ENCODE data around the gene KCNS1. TPM values are rescaled to one million over a fixed set of nuclear protein-coding genes. Genes with fewer than 3 reads are reported as not detected.

The KCNS1 gene
- polyA plus RNA-seq, 1 experiment: 0.64 TPM

GRCh38 chr20:45058168-45058850 lies 42.6 kb downstream of the KCNS1 start:
- no peak for DNase-seq (ENCODE audit: low read depth)
- Histone ChIP-seq H3K27me3 (ENCODE audit: control insufficient read depth, insufficient read depth, low read length) (no peaks in the 10 kb centered on the region), H3K4me3 (ENCODE audit: low read depth, low read length) (no peak overlapping the region), H3K36me3 (ENCODE audit: control insufficient read depth, insufficient read depth, low read length) (peaks cover 2% of the 10 kb centered on the region)
- POLR2A ChIA-PET: no interaction called here
- CTCF ChIA-PET: interaction anchor here (0.5 to 24.0 kb wide), 4 partner anchors 15 to 233 kb away, joined by 3 to 407 read pairs (median 6); partner anchors contain the start of gene KCNS1
- TF ChIP-seq, protein P1, sequence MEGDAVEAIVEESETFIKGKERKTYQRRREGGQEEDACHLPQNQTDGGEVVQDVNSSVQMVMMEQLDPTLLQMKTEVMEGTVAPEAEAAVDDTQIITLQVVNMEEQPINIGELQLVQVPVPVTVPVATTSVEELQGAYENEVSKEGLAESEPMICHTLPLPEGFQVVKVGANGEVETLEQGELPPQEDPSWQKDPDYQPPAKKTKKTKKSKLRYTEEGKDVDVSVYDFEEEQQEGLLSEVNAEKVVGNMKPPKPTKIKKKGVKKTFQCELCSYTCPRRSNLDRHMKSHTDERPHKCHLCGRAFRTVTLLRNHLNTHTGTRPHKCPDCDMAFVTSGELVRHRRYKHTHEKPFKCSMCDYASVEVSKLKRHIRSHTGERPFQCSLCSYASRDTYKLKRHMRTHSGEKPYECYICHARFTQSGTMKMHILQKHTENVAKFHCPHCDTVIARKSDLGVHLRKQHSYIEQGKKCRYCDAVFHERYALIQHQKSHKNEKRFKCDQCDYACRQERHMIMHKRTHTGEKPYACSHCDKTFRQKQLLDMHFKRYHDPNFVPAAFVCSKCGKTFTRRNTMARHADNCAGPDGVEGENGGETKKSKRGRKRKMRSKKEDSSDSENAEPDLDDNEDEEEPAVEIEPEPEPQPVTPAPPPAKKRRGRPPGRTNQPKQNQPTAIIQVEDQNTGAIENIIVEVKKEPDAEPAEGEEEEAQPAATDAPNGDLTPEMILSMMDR (IDR thresholded peaks at IDR 0.05; ENCODE audit: insufficient read depth, low read depth, low read length): no peak

GRCh38 chr20:45056473-45057173 lies 44.3 kb downstream of the KCNS1 start:
- CTCF ChIA-PET: interaction anchor here (1.3 to 24.0 kb wide), 4 partner anchors 12 to 55 kb away, joined by 3 to 407 read pairs (median 19); partner anchors contain the start of gene KCNS1
- H3K36me3 ChIP-seq (ENCODE audit: control insufficient read depth, insufficient read depth, low read length): peaks cover 2% of the 10 kb centered on the region
- POLR2A ChIA-PET: no interaction called here

DNA sequence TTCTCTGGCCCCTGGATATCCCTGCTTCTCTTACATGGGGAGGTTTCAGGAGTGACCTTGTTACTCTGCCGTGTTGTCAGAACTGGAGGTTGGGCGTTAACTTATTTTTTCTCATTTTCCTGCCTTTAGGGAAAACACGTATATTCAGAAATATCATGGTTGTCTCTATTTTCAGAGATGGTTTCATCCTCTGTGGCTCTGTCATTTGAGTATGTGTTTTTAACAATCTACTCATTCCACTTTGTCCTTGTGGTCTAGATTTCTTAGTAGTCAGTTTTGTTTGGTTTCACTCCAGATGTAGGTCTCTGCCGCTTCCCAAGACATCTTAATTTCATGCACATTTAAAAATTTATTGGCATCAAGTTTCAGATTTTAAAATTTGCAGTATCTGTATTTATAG lies 45.9 kb downstream of the KCNS1 start:
- DNase-seq (ENCODE audit: low read depth): no peak
- Histone ChIP-seq H3K4me3 (ENCODE audit: low read depth, low read length) (no peak overlapping the region), H3K36me3 (ENCODE audit: control insufficient read depth, insufficient read depth, low read length) (peaks cover 2% of the 10 kb centered on the region), H3K27me3 (ENCODE audit: control insufficient read depth, insufficient read depth, low read length) (no peaks in the 10 kb centered on the region)
- ChIA-PET POLR2A (no interaction called here), CTCF (interaction anchor here (1.3 to 24.0 kb wide), 4 partner anchors 11 to 57 kb away, joined by 3 to 407 read pairs (median 18); partner anchors contain the start of gene KCNS1)
- TF ChIP-seq, protein P1 (IDR thresholded peaks at IDR 0.05; ENCODE audit: insufficient read depth, low read depth, low read length): no peak

More at GRCh38 chr20:45056473-45057173, 44.3 kb downstream of the KCNS1 start:
- H3K27me3 ChIP-seq (ENCODE audit: control insufficient read depth, insufficient read depth, low read length): no peaks in the 10 kb centered on the region
- DNase-seq (ENCODE audit: low read depth): no peak
- no peak overlapping the region for H3K4me3 ChIP-seq (ENCODE audit: low read depth, low read length)
- TF ChIP-seq, protein P1 (IDR thresholded peaks at IDR 0.05; ENCODE audit: insufficient read depth, low read depth, low read length): no peak

DNA sequence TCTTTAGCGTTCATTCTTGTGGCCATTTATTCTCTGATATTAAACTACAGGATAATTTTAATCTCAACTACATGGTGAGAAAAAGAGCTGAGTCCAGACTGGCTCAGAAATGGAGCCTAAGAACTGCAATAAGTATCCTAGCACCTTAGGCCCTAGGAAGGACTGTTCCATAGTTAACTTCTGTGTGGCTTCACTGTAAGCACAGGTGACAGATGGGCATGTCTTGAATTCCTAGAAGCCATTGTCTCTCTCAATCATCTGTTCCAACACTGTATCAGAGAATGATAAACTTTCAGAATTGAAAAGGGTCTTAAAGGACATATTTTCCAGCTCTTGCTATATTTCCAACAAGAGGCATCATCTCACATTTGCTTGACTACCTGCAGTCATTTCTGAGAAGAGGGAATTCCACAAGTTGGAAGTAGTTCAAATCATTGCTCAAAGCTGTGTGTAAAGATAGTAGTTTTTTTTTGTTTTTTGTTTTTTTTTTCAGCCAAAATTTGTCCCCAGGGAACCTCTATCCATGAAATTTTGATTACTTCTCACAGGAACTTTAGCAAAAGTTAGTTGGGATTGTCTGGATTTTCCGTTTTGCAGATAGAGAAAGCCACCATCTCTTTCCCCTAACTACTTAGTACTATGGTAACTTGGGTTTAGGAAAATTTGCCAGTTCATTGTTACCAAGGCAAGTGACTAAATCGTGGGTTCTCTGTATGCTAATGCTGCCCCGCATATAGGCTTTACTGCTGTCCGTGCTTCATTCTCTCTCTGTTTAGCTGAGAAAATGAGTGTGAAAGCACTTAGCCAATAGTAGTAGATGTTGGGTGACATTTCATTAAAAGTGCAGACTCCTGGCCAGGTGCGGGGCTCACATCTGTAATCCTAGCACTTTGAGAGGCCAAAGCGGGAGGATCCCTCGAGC lies 47.2 kb downstream of the KCNS1 start:
- ChIA-PET CTCF (interaction anchor here (1.0 to 24.0 kb wide), 4 partner anchors 9 to 42 kb away, joined by 3 to 407 read pairs (median 18); partner anchors contain the start of gene KCNS1), POLR2A (interaction anchor here (0.6 to 1.0 kb wide), 4 partner anchors 15 to 41 kb away, joined by 3 to 8 read pairs (median 4); no protein-coding TSS in a partner anchor)
- DNase-seq (ENCODE audit: low read depth): no peak

More for the DNA sequence above, 47.2 kb downstream of the KCNS1 start:
- no peak overlapping the region for H3K4me3 ChIP-seq (ENCODE audit: low read depth, low read length)
- TF ChIP-seq, protein P1 (IDR thresholded peaks at IDR 0.05; ENCODE audit: insufficient read depth, low read depth, low read length): no peak
- H3K36me3 ChIP-seq (ENCODE audit: control insufficient read depth, insufficient read depth, low read length): peaks cover 2% of the 10 kb centered on the region
- no peaks in the 10 kb centered on the region for H3K27me3 ChIP-seq (ENCODE audit: control insufficient read depth, insufficient read depth, low read length)

Measured in BJ (cell line).